Stimulated activated CD8-positive, alpha-beta memory T cell treated with anti-CD3 and anti-CD28 coated beads, Interleukin-7, amount 100 ng/mL, for 48 hours (primary cell): ENCODE data around the gene MGAT1.

Experiments
- DNase-seq, 2 donors: peaks; one replicate each; pipeline ENCODE4 v3.0.0-alpha.2; 2020; ENCODE audit warnings: low read depth in 1 of 2; ENCODE audit errors: extremely low read depth in 1 of 2

Gene MGAT1

DNA sequence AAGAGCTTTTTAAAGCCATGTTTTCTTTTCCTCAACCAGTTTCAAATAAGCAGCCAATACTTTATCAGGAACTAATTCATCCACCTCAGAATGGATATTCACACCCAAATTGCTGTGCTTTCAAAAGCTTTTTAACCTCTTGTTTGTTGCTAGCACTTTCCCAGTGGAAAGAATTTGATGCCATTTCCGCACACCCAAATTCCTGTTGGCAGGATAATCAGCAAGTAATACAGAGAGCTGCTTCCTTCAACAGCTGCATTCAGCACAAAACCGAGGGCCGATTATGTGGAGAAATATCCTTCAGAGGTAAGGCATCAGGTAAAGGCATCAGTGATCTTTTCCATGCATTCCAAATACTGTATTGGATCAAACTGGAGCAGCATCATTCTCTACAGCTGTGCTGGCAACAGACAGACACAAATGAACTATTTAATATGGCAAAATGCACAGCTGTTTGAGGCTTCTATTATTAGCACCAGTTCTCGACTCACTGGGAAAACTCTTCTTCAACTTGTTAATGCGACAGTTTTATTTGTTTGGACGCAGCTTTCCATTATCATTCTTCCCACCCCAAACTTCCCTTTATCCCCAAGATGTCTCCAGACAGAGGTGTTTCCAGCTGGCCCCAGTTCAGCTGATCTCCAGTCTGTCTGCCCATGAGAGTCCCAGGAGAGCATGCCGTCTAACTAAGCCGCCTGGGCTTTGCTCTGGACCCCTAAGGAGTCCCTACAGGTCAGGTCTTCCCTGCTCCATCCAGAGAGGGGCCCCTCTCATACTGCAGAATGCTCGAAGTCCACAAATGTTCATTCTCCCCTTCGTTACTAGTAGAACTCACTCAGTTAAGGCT lies 22.2 kb upstream of the MGAT1 start:
- DNase-seq = no peak

DNA sequence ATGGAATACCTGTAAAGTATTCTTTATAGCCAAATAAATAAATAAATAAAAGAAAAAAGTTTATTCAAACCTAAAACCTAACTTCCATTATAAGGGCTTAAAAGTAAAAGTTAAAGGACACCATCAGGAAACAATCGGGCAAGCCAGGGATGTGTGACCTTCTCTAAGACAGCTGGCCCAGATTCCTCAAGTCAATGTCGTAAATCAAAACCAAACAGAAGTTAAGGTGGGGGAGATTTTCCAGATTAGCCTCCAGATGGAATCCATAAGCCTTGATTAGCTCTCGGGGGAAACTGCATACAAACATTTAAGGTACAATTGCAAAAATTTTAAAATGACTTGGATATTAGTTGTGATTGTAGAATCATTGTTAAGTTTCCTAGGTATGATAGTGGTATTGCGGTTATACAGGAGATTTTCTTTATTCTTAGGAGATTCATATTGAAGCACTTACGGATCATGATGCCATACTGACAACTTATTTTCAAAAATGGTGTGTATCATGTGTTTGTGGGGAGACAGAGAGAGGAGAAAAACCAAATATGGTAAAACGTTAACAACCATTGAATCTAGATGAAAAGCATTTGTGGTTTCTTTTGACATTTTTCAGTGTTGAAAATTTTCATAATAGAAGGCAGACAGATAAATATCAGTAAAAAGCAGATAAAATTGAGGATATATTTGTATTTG lies 21.5 kb upstream of the MGAT1 start:
- no peak for DNase-seq

DNA sequence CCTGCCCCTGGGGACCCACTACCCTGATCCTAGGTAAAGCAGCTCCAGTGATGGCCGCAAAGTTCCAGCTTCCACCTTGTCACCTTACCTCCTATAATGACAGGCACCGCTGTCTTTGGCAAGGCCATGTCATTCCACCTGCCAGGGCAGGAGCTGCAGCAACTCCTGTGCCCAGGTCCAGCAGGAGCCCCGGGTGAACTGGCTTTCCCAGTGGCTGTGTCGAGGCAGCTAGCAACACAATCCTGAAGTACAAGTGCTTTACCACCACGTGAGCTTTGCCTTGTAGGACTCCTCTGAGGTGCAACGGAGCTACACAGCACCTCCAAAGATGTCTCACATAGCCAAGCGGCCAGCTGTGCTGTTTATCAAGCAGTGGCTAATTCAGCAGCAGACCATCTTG lies 20.7 kb upstream of the MGAT1 start:
- DNase-seq = no peak

DNA sequence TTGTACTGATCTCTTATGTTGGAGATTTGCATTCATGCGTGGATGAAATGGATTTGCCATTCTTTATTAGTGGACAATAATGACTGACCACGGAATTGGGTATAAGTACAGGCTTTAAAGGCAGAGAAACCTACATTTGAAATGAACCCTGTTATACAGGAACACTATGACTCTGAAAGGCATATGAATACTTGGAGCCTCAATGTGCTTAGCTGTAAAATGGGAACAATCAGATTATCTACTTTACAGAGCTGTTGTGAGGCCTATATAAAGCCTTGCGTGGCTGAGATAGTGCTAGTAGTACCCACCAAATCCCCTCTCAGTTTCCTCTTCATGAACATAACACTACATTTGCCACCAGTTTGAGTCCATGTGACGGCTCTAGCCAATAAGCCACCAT lies 18.9 kb upstream of the MGAT1 start:
- no peak for DNase-seq

DNA sequence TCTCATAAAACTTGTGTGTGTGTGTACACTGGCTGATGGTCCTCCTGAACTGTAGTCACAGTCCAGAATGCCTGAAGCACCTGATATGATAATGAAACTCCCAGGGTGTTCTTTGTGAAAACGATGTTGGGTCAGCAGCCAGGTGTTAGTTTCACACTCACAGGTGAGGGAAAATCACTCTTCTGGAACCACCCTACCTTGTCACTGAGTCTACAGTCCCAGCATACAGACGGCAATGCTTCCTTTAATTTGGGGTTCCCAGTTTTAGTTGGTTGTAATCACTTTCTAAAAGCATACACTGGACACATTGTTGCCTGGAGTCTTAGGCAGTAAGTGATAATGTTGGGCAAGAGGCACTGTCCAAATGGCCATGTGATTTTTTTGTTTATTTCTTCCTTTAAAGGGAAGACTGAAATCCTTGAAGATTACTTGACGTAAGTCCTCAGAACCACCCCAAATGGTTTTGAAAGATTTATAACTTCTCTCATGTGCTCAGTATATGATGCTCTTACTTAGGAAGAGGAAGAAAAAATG lies 18.2 kb upstream of the MGAT1 start:
- DNase-seq = no peak

DNA sequence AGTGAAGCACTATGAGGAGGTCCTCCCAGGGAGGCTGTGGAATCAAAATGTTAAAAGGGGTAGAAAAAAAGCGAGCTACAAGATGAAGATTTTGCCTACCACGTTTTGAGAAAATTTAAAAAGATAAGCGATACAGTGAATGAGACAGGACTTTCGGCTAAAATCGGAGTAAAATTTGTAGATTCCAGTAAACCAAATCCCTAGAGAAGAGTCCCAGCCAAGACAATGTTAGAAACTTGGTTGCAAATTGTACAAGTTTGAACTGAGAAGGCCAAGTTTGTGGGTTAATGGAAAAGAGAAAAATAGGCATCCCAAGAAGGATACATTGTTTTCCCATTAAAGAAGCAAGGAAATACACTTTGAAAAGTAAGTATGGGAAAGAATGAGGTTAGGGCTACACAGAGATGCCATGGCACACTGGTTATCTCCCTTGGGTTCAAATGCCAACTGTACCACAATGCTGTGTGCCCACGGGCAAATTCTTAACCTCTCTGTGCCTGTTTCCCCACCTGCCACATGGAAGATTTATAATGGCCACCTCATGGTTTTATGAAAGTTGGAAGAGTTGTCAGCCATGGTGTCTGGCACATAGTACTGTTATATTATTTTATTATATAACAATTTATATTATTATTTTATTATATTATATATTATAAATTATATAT lies 16.2 kb upstream of the MGAT1 start:
- DNase-seq = no peak

DNA sequence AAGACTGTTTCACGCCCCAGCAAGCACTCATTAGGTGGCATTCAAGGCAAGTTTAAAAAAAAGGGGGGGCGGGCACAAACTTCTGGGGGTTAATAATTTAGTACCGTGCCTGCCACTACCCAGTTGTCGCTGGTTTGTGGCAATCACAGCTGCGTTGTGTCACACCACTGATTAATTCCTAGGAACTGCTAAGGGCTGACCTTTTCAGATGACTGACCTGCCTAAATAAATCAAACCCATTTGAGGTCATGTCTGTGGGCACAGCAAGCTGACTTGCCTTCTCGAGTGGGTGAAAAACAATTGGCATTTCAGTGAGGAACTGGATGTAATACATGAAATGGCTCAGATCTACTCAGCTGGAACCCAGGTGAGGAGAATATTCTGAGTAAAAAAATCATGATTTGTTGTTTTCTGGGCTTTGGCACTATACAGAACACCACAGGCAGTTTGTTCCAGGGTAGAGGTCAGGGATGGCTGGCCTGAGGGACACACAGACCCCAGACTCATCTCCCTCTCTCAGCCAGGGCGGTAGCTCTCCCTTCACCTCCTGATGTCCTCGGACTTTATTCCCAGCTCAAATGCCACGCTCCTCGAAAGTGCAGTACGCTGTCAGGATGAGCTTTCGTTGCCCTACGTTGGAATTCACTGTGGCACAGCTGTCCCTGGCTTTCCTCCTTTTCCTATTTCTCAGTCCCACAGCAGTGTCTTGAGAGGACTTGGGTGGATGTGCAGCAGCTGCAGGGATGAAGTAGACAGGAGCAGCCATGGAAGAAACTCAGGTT lies 15.5 kb upstream of the MGAT1 start:
- no peak for DNase-seq

DNA sequence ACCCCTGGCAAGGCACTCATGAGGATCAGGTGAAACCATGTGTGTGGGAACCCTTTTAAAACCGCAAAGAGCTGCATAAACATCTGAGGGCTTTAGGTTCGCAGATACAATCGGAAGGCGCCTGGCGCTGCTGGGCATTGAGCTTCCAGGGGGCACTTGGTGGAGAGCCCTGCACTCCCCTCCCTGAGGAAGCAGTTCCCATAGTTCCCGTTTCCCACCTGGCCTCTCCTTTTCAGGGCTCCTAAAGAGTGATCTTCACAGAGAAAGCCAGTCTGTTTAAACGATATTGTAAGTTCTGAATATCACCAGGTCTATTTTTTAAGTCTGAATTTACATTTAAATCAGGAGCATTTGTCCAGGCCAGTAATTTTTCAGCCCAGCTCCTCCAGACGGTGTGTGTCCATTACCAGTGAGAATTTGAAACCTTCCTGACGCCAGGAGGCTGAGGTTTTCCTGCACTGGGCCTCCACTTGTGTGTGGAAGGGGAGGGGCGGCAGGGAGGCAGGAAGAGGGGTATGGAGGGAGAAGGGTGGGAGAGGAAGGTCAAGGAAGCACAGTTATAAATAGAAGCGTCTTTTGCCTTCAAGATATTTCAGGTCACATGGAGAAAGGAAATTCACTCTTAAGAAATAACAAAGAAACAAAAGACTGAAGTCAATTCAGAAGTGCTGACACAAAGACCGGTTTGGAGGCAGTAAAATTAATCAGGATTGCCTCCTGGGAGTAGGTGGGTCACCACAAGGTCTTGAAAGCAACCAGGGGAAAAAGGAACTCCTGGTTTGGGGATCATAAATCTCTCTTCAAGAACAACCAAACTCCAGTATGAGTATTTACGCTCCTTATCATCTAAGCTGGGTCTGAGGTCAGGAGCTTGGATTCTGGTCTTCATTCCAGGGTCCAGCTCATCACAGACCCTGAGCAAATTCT lies 14.3 kb upstream of the MGAT1 start:
- no peak for DNase-seq

DNA sequence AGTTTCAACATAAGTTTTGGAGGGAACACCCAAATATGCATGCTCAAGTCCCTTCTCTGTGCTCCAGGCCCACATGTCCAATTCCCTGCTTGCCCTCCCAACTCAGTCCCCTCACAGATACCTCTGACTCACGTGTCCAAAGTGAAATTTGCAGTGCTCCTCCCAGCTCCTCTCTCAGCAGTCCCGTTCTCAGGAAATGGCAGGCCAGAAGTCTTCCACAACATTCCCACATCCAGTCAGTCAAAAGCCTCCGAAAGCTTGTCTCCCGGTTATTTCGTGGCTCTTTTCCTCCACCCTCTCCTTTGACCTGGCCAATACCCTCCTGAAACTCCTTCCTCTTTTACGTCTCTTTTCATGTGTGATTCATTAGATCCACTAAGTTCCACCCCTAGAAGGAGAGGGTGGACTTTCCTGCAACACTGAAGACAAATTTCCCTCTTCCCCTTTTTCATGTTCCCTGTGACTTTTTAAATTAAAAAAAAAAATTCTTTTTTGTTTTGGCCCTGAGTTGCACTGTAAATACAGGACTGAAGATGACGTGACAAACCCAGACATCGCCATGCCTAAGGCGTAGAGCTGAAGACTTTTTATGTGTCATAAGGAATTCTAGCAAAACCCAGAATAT lies 12.8 kb upstream of the MGAT1 start:
- no peak for DNase-seq

DNA sequence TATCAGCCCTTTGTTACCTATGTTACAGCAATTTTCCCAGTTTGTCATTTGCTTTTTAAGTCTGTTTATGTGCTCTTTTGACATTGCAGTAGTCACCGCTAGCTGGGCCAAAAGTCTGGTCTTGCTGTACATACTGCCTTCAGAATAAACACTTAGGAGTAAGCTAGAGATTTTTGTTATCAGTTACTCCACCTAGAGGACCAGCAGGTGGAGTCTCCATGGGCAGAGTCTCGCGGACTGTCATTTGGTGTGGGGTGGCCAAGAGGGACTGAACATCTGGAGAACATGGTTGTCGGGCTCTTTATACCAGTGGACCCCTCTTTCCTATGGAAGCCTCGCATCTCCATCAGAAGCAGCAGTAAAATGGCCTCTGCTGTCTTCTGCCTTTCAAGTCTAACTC lies 10.8 kb upstream of the MGAT1 start:
- no peak for DNase-seq

DNA sequence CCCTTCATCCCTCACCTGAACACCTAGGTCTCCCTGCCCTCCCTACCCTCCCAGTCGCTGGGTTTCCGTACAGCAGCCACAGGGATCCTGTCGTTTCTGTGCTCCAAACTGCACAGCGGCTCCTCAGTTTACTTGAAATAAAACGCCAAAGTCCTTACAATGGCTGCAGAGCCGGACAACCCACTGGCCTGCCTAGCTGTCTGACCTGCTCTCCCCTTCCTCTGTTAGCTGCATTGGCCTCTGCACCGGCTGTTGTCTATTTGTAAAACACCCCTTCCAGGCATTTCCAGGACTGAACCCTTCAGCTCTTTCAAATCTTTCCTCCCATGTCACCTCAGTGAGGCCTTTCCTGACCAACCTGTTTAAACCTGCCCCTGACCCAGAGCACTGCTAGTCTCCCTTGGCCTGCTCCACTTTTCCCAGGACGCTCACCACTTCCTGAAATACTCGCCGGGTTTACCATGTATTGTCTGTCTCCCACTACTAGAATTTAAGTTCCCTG lies 9.1 kb upstream of the MGAT1 start:
- no peak for DNase-seq

DNA sequence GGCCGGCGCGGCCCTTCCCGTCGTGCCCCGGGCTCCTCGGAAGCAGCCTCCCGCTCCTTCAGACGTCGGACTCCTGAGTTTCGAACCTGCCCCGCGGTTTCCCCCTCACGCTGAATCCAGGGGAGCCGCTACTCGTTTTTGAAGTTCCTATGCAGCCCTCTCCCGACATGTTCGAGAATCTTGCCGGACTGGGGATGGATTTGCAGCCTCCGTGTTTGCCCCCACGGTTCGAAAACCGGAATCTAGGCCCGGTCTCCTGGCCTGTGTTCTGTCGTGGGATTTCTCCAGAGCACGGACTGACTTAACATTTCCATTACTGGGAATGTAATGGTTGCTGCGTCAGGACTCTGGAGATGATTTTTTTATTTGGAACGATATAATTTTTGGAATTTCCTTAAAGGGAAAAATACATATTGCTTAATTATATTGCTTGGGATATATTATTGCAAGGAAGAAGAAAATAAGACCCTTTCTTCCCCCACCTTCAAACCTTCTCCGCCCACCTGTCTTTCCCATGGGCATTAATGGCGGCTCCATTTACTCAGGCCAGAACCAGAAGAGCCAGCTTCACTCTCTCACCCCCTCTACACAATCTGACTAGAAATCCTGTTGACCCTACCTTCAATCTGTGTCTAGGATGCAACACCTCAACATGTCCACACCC lies 8.5 kb upstream of the MGAT1 start:
- DNase-seq = no peak

DNA sequence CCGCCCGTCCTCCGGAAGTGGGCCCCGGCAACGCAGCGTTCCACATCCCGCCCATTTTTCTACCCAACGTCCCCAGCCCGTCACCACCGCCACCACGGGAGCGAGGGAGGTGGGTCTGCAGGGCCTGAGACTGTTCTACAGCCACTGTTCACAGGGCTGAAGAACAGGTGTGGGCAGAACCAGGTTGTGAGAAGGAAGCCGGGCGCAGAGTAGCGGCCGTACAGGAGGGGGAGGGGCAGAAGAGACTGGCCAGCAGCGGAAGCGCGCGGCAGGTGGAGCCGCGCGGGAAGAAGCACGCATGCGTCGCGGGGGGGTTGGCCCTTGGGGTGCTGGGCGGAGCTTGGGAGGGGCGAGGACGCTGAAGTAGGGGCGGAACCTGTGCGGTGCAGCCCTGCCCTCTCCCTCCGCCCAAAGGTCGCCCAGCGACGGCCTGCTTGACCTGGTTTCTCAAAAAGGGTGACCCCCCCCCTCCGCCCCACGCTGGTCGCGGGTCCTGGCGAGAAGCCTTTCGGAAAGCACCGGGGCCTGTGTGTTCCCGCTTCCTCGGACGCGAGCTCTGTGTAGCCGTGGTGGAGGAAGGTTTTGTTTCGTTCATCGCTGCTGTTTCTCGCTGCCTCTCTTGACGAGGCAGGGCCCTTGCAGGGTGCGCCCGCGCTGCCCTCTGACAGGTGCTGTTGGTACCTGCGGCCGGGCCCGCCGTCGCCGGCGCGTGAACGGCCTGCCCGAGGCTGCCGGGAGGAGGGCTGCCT lies 7.8 kb upstream of the MGAT1 start:
- DNase-seq = peak; percentile 89 to 93

DNA sequence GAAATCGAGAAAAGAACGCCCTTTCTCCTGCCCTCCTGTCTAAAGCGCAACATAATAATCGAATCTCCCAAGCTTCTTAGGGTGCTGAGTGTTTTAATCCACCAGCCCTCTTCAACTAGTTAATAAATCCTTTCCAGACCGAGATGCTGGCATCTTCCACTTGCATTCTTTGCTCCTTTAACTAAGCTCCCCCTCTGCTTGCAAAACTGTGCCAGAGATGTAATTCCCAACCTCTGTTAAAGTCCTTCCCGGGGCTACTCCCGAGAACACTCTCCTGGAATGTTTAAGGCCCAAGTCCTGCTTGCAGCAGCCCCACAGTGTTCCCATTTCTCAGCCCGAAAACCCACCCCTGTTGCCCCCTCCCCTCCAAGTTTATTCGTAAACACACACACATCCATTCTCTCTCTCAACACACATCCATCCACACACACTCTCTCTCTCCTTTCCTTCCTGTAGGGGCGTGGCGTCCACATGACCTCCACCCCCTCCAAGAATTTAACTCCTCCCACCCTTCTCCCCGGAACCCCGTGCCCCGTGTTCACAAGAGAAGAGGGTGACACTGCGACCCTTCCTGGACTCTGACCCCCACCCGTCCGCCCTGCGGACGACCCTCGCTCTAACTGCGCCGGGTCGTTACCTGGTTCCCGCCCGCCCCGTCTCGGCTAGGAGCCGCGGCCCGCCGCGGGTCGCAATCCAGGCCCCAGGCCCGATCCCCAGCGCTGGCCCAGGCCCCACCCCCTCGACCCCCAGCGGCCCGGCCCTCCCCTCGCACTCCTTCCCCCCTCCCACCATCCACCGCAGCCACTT lies 7.0 kb upstream of the MGAT1 start:
- DNase-seq = peak; percentile 74 to 82

DNA sequence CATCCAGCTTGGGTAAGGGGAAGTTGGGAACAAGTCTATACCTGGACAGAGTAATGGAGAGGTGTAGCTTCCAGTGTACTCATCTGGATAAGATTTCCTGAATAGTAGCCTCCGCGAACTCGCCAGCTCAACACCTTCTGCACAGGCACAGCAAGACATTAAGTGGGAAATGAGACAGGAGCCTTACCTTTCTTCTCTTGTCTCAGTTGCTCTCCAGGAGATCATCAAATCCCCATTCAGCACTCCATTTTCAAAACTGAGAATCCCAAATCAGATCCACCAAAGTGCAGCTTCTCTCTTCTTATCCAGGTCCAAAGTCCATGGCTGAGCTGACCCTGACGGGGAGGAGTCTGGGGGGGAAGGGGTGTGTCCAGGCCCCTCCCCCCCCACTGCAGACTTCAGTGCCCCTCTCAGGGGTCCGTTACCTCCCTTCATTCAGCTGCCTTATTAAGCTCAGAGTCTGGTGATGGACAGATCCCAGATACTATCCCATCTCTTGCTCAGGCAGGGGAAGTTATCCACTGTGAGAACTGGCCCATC lies 5.9 kb upstream of the MGAT1 start:
- no peak for DNase-seq

DNA sequence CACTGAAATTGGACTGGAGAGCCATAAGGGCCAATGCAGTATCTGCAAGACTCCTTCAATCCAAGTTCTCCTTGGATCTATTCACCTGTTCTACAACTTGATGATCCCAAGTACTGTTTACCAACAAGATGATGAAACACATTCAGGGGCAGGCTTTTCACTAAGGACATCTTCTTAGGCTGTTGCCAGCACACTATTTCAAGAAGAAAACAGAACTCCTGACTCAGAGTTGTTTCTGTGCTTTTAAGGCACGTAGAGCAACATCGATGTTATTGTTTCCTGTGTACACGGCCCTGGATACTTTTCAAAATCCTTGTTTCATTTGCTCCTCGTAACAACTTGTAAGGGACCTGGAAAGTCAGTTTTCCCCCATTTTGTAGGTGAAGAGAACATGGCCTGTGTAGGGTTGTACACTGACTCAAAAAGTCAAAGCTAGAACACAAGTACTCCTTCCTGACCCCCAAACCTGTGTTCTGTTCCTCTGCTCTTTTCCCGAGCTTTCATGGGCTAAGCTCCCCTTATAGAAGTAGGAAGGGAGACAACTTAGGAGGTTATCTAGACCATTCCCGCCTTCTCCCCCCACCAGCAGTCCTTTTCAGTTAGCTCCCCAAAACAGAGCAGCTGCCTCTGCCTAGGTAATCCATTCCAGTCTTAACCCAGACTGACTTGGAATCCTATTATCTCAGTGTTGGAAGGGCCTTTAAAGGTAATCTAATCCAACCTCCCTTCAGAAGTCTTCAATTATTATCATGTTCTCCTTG lies 5.2 kb upstream of the MGAT1 start:
- DNase-seq = no peak
